MM.1S (cell line): Measurements from ENCODE around the gene SOWAHB.

Source experiments
- CTCF ChIP-seq: fragments of 300-600 bp; sonication (generic); IDR thresholded peaks from 2 replicates; pipeline ENCODE4 v1.5.1; 2016; ENCODE audit warnings: antibody characterized with exemption, low read length, mixed read lengths
- EZH2 ChIP-seq: fragments of 300-600 bp; sonication (generic); optimal IDR thresholded peaks from 2 replicates; pipeline ENCODE3; 2017; ENCODE audit warnings: low read depth, mild to moderate bottlenecking, antibody characterized with exemption, low read length, mixed read lengths
- EZH2phosphoT487 ChIP-seq: fragments of 300-600 bp; sonication (generic); IDR thresholded peaks from 2 replicates; pipeline ENCODE4 v1.6.1; 2018; ENCODE audit warnings: antibody characterized with exemption, low read length

GRCh38 chr4:76902233-76902890 is 4.4 kb upstream of the SOWAHB start:
- TF ChIP-seq CTCF (no peak), EZH2 (no peak), EZH2phosphoT487 (no peak)
